Rectal smooth muscle tissue (tissue), 1 donor: ENCODE results near the gene UNC80.

Experiments used
- H3K27ac ChIP-seq: one replicate; pipeline ENCODE4 v1.7.0; 2013; ENCODE audit warnings: low read depth, low read length, inconsistent platforms
- H3K27me3 ChIP-seq: one replicate; pipeline ENCODE4 v1.7.0; 2013; ENCODE audit warnings: low read length; ENCODE audit not compliant: control insufficient read depth, insufficient read depth
- H3K36me3 ChIP-seq: one replicate; pipeline ENCODE4 v1.7.0; 2013; ENCODE audit warnings: low read length; ENCODE audit not compliant: control insufficient read depth, insufficient read depth
- H3K4me1 ChIP-seq: one replicate; pipeline ENCODE4 v1.7.0; 2013; ENCODE audit warnings: low read length; ENCODE audit not compliant: control insufficient read depth, insufficient read depth
- H3K4me3 ChIP-seq: one replicate; pipeline ENCODE4 v1.7.0; 2013; ENCODE audit warnings: low read length
- H3K9ac ChIP-seq: one replicate; pipeline ENCODE4 v1.7.0; 2013; ENCODE audit warnings: low read length

The UNC80 gene, protein sequence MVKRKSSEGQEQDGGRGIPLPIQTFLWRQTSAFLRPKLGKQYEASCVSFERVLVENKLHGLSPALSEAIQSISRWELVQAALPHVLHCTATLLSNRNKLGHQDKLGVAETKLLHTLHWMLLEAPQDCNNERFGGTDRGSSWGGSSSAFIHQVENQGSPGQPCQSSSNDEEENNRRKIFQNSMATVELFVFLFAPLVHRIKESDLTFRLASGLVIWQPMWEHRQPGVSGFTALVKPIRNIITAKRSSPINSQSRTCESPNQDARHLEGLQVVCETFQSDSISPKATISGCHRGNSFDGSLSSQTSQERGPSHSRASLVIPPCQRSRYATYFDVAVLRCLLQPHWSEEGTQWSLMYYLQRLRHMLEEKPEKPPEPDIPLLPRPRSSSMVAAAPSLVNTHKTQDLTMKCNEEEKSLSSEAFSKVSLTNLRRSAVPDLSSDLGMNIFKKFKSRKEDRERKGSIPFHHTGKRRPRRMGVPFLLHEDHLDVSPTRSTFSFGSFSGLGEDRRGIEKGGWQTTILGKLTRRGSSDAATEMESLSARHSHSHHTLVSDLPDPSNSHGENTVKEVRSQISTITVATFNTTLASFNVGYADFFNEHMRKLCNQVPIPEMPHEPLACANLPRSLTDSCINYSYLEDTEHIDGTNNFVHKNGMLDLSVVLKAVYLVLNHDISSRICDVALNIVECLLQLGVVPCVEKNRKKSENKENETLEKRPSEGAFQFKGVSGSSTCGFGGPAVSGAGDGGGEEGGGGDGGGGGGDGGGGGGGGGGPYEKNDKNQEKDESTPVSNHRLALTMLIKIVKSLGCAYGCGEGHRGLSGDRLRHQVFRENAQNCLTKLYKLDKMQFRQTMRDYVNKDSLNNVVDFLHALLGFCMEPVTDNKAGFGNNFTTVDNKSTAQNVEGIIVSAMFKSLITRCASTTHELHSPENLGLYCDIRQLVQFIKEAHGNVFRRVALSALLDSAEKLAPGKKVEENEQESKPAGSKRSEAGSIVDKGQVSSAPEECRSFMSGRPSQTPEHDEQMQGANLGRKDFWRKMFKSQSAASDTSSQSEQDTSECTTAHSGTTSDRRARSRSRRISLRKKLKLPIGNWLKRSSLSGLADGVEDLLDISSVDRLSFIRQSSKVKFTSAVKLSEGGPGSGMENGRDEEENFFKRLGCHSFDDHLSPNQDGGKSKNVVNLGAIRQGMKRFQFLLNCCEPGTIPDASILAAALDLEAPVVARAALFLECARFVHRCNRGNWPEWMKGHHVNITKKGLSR (N-terminal part only)

DNA sequence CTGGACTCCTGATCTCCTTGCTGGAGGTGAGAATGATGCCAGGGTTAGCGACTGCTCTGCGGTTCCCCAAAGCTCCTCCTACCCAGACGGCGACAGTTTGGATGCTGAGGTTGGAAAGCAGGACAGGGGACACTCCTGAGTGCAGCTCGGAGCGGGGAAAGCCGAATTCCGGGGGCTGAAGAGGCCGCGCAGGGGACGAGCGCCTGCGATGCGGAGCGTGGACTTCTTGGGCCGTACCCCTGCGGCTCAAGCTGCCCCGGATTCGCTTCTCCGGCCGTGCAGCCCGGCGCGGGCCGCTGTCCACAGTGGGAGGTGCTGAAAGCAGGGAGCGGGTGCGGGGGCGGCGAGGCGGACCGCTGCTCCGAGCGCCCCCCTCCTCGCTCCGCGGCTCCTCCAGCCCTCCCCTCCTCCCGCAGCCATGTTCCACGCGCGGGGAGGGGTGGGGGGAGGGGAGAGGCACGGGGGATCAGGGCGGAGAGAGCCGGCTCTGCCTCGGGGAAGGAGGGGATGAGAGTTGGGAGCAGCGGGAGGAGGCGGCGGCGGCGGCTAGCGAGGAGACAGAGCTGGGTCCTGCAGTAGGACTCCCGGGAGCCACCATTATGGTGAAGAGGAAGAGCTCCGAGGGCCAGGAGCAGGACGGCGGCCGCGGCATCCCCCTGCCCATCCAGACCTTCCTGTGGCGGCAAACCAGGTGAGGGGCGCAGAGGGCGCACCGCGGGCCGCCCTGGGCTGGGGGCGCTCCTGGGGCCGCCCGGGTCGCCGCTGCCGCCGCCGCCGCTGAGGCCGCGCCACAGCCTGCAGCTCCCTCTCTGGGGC lies at the start of gene UNC80:
TSS of gene UNC80 (plus strand) at position 359 of the 816 bp plus-strand sequence. CDS start at position 600, 241 bp downstream.
- H3K27ac ChIP-seq, result no peak within 1 kb of the TSS
- H3K9ac ChIP-seq, result no peak within 1 kb of the TSS
- no peaks in the 10 kb centered on the region for H3K36me3 ChIP-seq
- no peaks in the 10 kb centered on the region for H3K4me1 ChIP-seq
- peak within 1 kb of the TSS; percentile 29 for H3K4me3 ChIP-seq
- no peaks in the 10 kb centered on the region for H3K27me3 ChIP-seq

DNA sequence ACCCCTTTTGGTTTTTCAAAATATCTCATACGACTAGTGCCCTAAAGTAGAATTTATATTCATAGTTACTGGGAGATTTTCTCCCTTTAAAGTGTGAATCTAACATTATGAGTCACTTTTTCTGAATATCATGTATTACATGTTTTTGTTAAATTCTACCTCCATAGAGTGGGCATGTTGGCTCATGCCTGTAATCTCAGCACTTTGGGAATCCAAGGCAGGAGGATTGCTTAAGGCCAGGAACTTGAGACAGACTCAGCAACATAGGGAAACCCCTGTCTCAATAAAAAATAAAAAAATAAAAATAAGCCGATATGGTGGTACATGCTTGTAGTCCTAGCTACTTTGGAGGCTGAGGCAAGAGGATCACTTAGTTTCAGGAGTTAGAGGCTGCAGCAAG lies 45.3 kb upstream of the UNC80 start:
- no peaks in the 10 kb centered on the region for H3K4me1 ChIP-seq
- no peak overlapping the region for H3K9ac ChIP-seq
- no peaks in the 10 kb centered on the region for H3K27me3 ChIP-seq
- H3K27ac ChIP-seq, result no peak overlapping the region
- H3K4me3 ChIP-seq, result no peak overlapping the region
- H3K36me3 ChIP-seq, result no peaks in the 10 kb centered on the region

DNA sequence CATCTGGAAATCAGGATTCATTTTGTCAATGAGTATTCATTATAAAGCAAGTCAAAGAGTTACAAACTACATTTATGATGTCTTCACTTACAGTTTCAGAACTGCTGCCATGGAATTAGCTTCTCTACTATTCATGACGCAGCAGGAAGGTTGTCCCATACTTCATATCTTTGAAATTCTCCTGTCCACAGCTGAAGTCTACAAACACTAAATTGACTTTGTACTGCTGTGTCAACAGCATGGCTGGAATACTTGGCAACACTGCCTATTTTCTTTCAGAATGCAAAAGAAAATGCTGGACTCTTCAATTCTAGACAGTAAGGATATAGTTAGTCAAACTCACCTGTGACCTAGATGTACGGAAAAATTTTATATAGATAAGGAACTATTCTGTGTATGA lies 44.6 kb upstream of the UNC80 start:
- no peak overlapping the region for H3K4me3 ChIP-seq
- H3K27me3 ChIP-seq, result no peaks in the 10 kb centered on the region
- H3K36me3 ChIP-seq, result no peaks in the 10 kb centered on the region
- H3K27ac ChIP-seq, result no peak overlapping the region
- no peak overlapping the region for H3K9ac ChIP-seq
- no peaks in the 10 kb centered on the region for H3K4me1 ChIP-seq

DNA sequence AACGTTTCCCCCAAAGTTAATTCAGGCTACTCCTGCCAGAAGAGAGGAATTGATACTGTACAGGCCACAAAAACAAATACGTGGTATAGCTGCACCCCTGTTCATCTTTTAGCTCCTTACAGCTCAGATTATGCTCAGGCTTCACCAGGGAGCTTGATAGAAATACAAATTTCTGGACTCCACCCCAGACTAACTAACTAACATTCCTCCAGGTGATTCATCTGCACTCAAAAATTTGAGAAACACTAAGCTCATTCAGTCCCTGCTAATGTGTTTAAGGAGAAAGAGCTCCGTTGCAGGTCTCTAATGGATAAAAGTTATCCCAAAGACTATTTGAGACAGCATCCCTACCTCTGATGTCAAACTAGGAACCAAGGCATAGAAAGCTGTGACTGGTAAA lies 36.8 kb upstream of the UNC80 start:
- Histone ChIP-seq H3K27ac (no peak overlapping the region), H3K36me3 (no peaks in the 10 kb centered on the region), H3K27me3 (no peaks in the 10 kb centered on the region), H3K4me1 (no peaks in the 10 kb centered on the region), H3K4me3 (no peak overlapping the region), H3K9ac (no peak overlapping the region)

DNA sequence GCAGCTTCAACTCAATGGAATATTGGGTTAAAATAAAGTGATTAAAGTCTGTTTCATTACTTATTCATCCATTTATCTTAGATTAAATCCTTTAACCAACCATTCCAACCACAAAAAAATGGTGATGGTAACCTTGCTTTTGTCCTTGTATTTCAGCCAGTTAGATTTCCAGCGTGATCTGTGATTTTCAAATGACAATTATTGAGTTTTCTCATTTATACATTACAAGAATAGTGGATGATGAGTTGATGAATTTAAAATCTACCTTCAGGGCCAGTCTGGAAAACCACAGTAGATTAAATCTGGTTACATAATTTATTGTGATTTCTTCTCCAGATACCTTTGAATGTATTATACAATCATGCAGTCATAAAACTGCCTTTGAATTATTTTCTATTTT lies 29.7 kb upstream of the UNC80 start:
- no peaks in the 10 kb centered on the region for H3K27me3 ChIP-seq
- no peak overlapping the region for H3K4me3 ChIP-seq
- no peak overlapping the region for H3K27ac ChIP-seq
- H3K9ac ChIP-seq, result no peak overlapping the region
- H3K36me3 ChIP-seq, result no peaks in the 10 kb centered on the region
- H3K4me1 ChIP-seq, result no peaks in the 10 kb centered on the region

DNA sequence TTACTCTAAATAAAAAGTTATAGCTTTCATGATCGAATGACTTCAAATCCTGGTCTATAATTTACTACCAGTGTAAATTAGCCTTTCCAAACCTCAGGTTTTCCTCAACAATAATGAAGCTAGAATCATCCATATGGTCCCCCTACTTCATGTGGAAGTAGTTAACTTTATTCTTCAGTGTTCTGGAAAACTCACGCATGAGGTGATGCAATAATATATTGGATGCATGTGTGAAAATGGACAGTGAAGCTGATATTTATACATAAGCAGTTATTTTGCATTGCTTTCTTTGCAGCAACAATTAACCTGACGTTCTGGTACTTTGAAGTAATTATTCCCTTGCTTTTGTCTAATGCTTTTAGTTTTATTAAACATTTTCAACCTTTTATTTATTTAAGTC lies 18.6 kb upstream of the UNC80 start:
- H3K4me1 ChIP-seq, result no peaks in the 10 kb centered on the region
- no peaks in the 10 kb centered on the region for H3K36me3 ChIP-seq
- H3K9ac ChIP-seq, result no peak overlapping the region
- H3K27me3 ChIP-seq, result no peaks in the 10 kb centered on the region
- H3K27ac ChIP-seq, result no peak overlapping the region
- H3K4me3 ChIP-seq, result no peak overlapping the region

DNA sequence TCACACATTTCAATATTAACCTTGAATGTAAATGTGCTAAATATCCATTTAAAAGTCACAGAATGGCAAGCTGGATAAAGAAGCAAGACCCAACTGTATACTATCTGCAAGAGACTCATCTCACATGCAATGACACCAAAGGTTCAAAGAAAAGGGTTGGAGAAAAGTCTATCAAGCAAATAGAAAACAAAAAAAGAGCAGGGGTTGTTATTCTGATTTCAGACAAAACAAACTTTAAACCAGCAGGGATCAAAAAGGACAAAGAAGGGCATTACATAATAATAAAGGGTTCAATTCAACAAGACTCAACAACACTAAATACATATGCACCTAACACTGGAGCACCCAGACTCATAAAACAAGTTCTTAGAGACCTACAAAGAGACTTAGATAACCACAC lies 14.5 kb upstream of the UNC80 start:
- Histone ChIP-seq H3K4me1 (no peaks in the 10 kb centered on the region), H3K4me3 (no peak overlapping the region), H3K36me3 (no peaks in the 10 kb centered on the region), H3K9ac (no peak overlapping the region), H3K27me3 (no peaks in the 10 kb centered on the region), H3K27ac (no peak overlapping the region)

DNA sequence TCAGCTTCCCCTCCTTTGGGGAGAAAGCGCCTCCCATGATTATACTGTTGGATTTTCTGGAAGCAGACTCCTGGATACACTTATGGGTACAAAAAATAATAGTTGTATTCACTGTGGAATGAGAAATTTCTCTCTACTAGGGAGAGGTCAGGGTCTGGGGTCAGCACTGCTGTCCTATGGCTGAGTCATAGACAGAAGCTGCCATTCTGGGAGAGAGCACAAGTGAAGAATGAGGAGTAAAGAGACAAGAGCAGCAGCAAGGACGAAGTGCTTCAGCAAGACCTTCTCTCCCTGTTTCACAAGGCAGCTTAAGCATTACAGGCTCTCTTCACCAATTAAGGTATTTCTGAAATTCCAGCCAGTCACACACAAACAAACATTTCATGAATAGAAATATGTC lies 10.1 kb upstream of the UNC80 start:
- Histone ChIP-seq H3K36me3 (no peaks in the 10 kb centered on the region), H3K9ac (no peak overlapping the region), H3K4me1 (no peaks in the 10 kb centered on the region), H3K4me3 (no peak overlapping the region), H3K27me3 (no peaks in the 10 kb centered on the region), H3K27ac (no peak overlapping the region)

DNA sequence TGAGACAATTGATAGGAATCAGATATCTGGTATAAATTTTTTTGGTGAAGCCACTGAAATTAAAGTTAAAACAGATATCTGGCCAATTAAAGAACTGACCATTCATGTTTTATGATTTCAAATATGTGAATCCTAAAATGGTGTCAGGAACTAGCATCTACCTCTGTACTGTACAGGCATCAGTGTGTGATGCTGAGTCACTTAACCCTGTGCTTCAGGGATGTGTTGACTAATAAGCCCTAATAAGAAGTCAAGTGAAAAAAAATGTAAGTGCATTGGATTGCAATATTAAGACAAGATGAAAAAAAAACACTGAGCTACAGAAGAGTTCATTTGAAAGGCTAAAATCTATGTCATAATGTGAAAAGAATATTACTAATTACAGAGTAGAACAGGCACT lies 9.1 kb upstream of the UNC80 start:
- H3K27me3 ChIP-seq, result no peaks in the 10 kb centered on the region
- H3K4me1 ChIP-seq, result no peaks in the 10 kb centered on the region
- H3K27ac ChIP-seq, result no peak overlapping the region

DNA sequence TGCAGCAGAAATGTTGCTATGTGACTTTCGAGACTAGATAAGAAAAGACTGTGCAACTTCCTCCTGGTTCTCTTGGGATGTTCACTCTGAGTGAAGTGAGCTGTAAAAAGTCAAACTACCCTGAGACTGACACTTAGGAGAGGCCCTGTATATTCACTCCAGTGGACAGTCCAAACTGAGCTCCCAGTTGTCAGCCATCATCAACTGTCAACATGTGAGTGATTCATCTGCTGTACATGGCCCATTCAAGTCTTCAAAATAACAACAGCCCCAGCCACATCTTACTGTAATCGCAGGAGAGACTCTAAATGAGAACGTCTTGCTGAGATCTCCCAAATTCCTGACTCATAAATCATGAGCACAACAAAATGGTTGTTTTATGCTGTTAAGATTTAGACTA lies 8.5 kb upstream of the UNC80 start:
- Histone ChIP-seq H3K36me3 (no peaks in the 10 kb centered on the region), H3K9ac (no peak overlapping the region), H3K4me3 (no peak overlapping the region), H3K27ac (no peak overlapping the region), H3K4me1 (no peaks in the 10 kb centered on the region), H3K27me3 (no peaks in the 10 kb centered on the region)

More for the DNA sequence above, 9.1 kb upstream of the UNC80 start:
- Histone ChIP-seq H3K4me3 (no peak overlapping the region), H3K9ac (no peak overlapping the region), H3K36me3 (no peaks in the 10 kb centered on the region)

DNA sequence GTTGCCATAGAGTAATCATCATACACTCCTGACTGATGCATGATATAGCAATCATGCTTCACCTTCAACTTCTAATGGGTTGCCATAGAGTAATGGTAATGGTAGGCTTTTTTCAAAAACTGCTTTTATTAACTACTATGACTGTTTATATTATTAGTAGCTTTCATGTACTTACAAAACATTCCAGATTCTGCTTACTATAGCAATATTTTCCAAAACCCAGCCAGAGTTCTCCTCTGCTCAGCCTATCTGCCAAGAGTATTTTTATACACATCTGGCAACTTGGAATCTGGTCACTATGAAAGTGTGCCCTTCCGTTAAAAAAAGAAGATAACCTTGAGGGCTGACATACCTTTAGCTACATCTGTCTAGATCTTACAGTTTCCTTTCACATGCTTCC lies 5.0 kb upstream of the UNC80 start:
- H3K27ac ChIP-seq, result no peak overlapping the region
- H3K36me3 ChIP-seq, result no peaks in the 10 kb centered on the region
- H3K4me1 ChIP-seq, result no peaks in the 10 kb centered on the region
- no peaks in the 10 kb centered on the region for H3K27me3 ChIP-seq
- no peak overlapping the region for H3K4me3 ChIP-seq
- no peak overlapping the region for H3K9ac ChIP-seq
